Measurements from ENCODE around the gene MRPS18A. TPM values are rescaled to one million over a fixed set of nuclear protein-coding genes. Genes with fewer than 3 reads are reported as not detected.

Gene MRPS18A
- total and polyA plus RNA-seq, 2 donors (not counting 3 experiments of a cell fraction or from before 2014, with no cell fraction given) = 39.8 to 83.8 TPM

GRCh38 chr6:43717389-43717788 lies 29.8 kb upstream of the MRPS18A start:
- Histone ChIP-seq H3K9me3 (replicated peaks; ENCODE audit: control insufficient read depth, insufficient read depth, low read length) (no peaks in the 10 kb centered on the region), H3K36me3 (ENCODE audit: control insufficient read depth in 2 of 2, extremely low read depth in 1 of 2, insufficient read depth in 2 of 2, low read length in 2 of 2) (no peaks in the 10 kb centered on the region), H2AFZ (ENCODE audit: low read depth, low read length) (no peak overlapping the region), H3K79me2 (ENCODE audit: control insufficient read depth, insufficient read depth, low read length) (no peaks in the 10 kb centered on the region), H3K9me1 (replicated peaks; ENCODE audit: control insufficient read depth, extremely low read depth, insufficient read depth, low read length) (no peaks in the 10 kb centered on the region), H3K4me1 (ENCODE audit: control insufficient read depth, extremely low read depth, insufficient read depth, low read length) (peaks cover 8% of the 10 kb centered on the region), H3K27ac (ENCODE audit: insufficient read depth, low read depth, low read length) (no peak overlapping the region), H3K4me3 (replicated peaks in 1 of 3; ENCODE audit: insufficient read depth in 1 of 3, low read depth in 1 of 3, low read length in 3 of 3) (no peak overlapping the region), H3K9ac (replicated peaks; ENCODE audit: extremely low read depth, insufficient read depth, low read length) (no peak overlapping the region), H4K20me1 (replicated peaks; ENCODE audit: control insufficient read depth, extremely low read depth, insufficient read depth, low read length) (no peaks in the 10 kb centered on the region), H3K27me3 (ENCODE audit: control insufficient read depth in 2 of 2, insufficient read depth in 2 of 2, low read length in 2 of 2) (no peaks in the 10 kb centered on the region), H3K4me2 (ENCODE audit: insufficient read depth, low read length) (no peak overlapping the region)
- dilution Hi-C loops (cut with MboI; ENCODE audit: extremely low pct_ligation_motif_present, low sequenced_read_pairs) (no loop called here), intact Hi-C loops (cut with micrococcal nuclease) (no loop called here)
- FAIRE-seq (no peak), DNase-seq (ENCODE audit: low read depth, low spot score) (no peak)
- no TSS peak for BruUV-seq (replicated peaks)
- ChIA-PET POLR2A (no interaction called here), CTCF (no interaction called here)
- TF ChIP-seq JUN (IDR thresholded peaks at IDR 0.05; ENCODE audit: borderline replicate concordance, insufficient read depth, insufficient read length, low read depth) (no peak), FOS (IDR thresholded peaks at IDR 0.05; ENCODE audit: borderline replicate concordance, insufficient read depth, low read length) (no peak), POLR2A (IDR thresholded peaks at IDR 0.05; ENCODE audit: low read depth, low read length) (no peak), CTCF (IDR thresholded peaks at IDR 0.05; ENCODE audit: extremely low read depth in 1 of 2, insufficient read depth in 1 of 2, low read depth in 1 of 2, low read length in 2 of 2) (no peak), EZH2 (IDR thresholded peaks at IDR 0.05; ENCODE audit: borderline replicate concordance, low read depth, low read length, severe bottlenecking) (no peak), POLR2AphosphoS5 (IDR thresholded peaks at IDR 0.05; ENCODE audit: insufficient read depth, low read depth, low read length) (no peak), GATA2 (IDR thresholded peaks at IDR 0.05; ENCODE audit: insufficient read depth, insufficient read length, low read depth, low read length) (no peak), MAX (IDR thresholded peaks at IDR 0.05; ENCODE audit: insufficient read depth, insufficient read length) (no peak), MYC (IDR thresholded peaks at IDR 0.05; ENCODE audit: low read depth, low read length) (no peak)
